ENCODE results near the gene NUDT8.

GRCh38 chr11:67613313-67613959, 16.3 kb downstream of the NUDT8 start:
- no peak for TF ChIP-seq CTCF (IDR thresholded peaks at IDR 0.05)
- no peak for TF ChIP-seq POLR2A (IDR thresholded peaks at IDR 0.05)
